Measurements from ENCODE around the gene THSD7B. TPM values are rescaled to one million over a fixed set of nuclear protein-coding genes. Genes with fewer than 3 reads are reported as not detected.

The THSD7B gene
- total and polyA plus RNA-seq, 2 donors from 2014 or later: 0.34 to 0.85 TPM

DNA sequence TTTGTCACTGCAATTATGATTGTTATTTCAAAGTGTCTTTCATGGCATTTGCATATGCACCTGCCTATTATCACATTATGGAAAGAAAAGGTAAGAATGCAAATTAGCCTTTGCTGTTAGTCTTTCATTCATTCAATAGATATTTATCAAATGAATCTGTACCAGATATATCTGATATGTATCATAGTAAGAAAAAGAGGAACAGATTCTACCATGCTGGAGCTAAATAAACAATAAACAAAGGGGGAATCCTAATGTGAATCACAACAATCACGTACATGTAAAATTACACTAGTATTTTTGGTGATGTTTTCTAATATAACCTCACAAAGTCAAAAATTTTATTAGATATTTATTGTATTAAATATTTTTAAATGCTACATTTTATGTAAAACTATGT, 446.4 kb downstream of the THSD7B start:
- Histone ChIP-seq H3K9ac (ENCODE audit: low read length in 3 of 3) (no peak overlapping the region), H3K9me3 (ENCODE audit: control insufficient read depth in 2 of 3, insufficient read depth in 1 of 3, low read length in 3 of 3) (no peaks in the 10 kb centered on the region), H3K36me3 (ENCODE audit: control insufficient read depth in 2 of 3, insufficient read depth in 3 of 3, low read length in 3 of 3) (no peaks in the 10 kb centered on the region), H3K27me3 (ENCODE audit: control insufficient read depth, insufficient read depth, low read length) (no peaks in the 10 kb centered on the region), H3K27ac (ENCODE audit: low read depth in 2 of 2, low read length in 2 of 2) (no peak overlapping the region), H3K4me3 (ENCODE audit: low read length in 3 of 3) (no peak overlapping the region), H3K4me1 (ENCODE audit: control insufficient read depth in 2 of 3, insufficient read depth in 2 of 3, low read depth in 1 of 3, low read length in 3 of 3) (no peaks in the 10 kb centered on the region)
- FAIRE-seq: peak; percentile 25
- TF ChIP-seq, protein P1, sequence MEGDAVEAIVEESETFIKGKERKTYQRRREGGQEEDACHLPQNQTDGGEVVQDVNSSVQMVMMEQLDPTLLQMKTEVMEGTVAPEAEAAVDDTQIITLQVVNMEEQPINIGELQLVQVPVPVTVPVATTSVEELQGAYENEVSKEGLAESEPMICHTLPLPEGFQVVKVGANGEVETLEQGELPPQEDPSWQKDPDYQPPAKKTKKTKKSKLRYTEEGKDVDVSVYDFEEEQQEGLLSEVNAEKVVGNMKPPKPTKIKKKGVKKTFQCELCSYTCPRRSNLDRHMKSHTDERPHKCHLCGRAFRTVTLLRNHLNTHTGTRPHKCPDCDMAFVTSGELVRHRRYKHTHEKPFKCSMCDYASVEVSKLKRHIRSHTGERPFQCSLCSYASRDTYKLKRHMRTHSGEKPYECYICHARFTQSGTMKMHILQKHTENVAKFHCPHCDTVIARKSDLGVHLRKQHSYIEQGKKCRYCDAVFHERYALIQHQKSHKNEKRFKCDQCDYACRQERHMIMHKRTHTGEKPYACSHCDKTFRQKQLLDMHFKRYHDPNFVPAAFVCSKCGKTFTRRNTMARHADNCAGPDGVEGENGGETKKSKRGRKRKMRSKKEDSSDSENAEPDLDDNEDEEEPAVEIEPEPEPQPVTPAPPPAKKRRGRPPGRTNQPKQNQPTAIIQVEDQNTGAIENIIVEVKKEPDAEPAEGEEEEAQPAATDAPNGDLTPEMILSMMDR (IDR thresholded peaks at IDR 0.05; ENCODE audit: borderline replicate concordance, extremely low read depth, insufficient read depth): no peak
- no peak for DNase-seq
- intact Hi-C loops (cut with DNase I): no loop called here

DNA sequence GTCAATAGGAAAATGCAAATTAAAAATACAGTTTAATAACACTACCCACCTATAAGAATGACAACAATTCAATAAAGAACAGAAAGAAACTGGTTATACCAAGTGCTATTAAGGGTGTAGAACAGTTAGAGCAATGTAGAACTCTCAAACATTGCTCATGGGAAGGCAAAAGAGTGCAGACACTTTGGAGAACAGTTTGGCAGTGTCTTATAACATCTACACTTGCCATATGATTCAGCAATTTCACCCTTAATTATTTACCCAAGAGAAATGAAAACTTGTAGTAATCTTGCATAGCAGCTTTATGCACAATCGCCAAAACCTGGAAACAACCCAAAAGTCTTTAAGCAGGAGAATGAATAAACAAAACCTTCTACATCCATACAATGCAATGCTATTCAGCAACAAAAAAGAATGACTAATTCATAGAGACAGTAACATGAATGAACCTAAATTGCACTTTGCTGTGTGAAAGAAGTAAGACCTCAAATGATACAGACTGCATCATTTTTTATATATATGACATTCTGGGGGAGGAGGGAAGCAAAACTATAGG, 455.2 kb downstream of the THSD7B start:
- no peak overlapping the region for H3K27ac ChIP-seq (ENCODE audit: low read depth in 2 of 2, low read length in 2 of 2)
- no peak overlapping the region for H3K4me3 ChIP-seq (ENCODE audit: low read length in 3 of 3)
- no peaks in the 10 kb centered on the region for H3K27me3 ChIP-seq (ENCODE audit: control insufficient read depth, insufficient read depth, low read length)
- TF ChIP-seq, protein P1 (IDR thresholded peaks at IDR 0.05; ENCODE audit: borderline replicate concordance, extremely low read depth, insufficient read depth): no peak
- H3K9ac ChIP-seq (ENCODE audit: low read length in 3 of 3): no peak overlapping the region
- no peak for DNase-seq
- intact Hi-C loops (cut with DNase I): no loop called here
- no peak for FAIRE-seq
- no peaks in the 10 kb centered on the region for H3K4me1 ChIP-seq (ENCODE audit: control insufficient read depth in 2 of 3, insufficient read depth in 2 of 3, low read depth in 1 of 3, low read length in 3 of 3)
- H3K9me3 ChIP-seq (ENCODE audit: control insufficient read depth in 2 of 3, insufficient read depth in 1 of 3, low read length in 3 of 3): no peaks in the 10 kb centered on the region
- H3K36me3 ChIP-seq (ENCODE audit: control insufficient read depth in 2 of 3, insufficient read depth in 3 of 3, low read length in 3 of 3): no peaks in the 10 kb centered on the region

DNA sequence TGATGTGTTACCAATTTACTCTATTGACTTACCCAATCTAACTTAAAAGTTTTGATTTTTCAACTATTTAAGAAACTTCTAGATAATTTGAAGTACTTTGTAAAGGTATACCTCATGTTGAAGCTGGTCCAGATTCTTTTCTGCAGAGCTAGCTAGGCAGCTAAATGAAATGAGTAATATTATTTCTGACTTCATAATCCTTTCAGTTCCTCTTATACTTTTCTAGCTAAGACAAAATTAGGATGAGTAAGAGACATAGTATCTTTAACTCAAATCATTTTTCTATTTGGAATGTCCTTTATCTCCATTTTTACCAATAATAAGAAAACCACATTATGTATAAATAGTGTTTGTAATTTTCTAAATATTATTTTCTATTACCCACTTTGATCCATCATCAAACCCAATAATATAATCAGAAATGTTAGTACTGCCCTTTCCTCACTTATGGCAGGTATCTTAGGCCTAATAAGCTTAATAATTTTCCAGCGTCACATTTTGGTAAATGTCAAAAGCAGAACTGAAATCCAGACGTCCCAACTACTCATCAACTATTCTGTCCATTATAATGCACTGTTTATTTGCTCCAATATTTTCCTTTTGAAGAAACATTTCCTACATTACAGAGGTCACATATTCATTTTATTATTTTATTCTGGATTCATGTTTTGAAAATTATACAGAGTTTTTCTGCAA, 456.6 kb downstream of the THSD7B start:
- Histone ChIP-seq H3K27ac (ENCODE audit: low read depth in 2 of 2, low read length in 2 of 2) (no peak overlapping the region), H3K4me3 (ENCODE audit: low read length in 3 of 3) (no peak overlapping the region), H3K9me3 (ENCODE audit: control insufficient read depth in 2 of 3, insufficient read depth in 1 of 3, low read length in 3 of 3) (no peaks in the 10 kb centered on the region), H3K27me3 (ENCODE audit: control insufficient read depth, insufficient read depth, low read length) (no peaks in the 10 kb centered on the region), H3K4me1 (ENCODE audit: control insufficient read depth in 2 of 3, insufficient read depth in 2 of 3, low read depth in 1 of 3, low read length in 3 of 3) (no peaks in the 10 kb centered on the region), H3K36me3 (ENCODE audit: control insufficient read depth in 2 of 3, insufficient read depth in 3 of 3, low read length in 3 of 3) (no peaks in the 10 kb centered on the region), H3K9ac (ENCODE audit: low read length in 3 of 3) (no peak overlapping the region)
- intact Hi-C loops (cut with DNase I): no loop called here
- TF ChIP-seq, protein P1 (IDR thresholded peaks at IDR 0.05; ENCODE audit: borderline replicate concordance, extremely low read depth, insufficient read depth): no peak
- no peak for DNase-seq
- FAIRE-seq: no peak
